ENCODE data around the gene C17orf67. TPM values are rescaled to one million over a fixed set of nuclear protein-coding genes. Genes with fewer than 3 reads are reported as not detected.

C17orf67 gene
- total RNA-seq, 1 donor from 2014 or later = 2.7 TPM

GRCh38 chr17:56809106-56809819 is 24.5 kb downstream of the C17orf67 start:
- no peak overlapping the region for H3K4me3 ChIP-seq
- peaks cover 16% of the 10 kb centered on the region for H3K4me1 ChIP-seq
- TF ChIP-seq POLR2A (IDR thresholded peaks at IDR 0.05) (no peak), POLR2AphosphoS5 (IDR thresholded peaks at IDR 0.05; ENCODE audit: insufficient read depth in 1 of 2, low read depth in 1 of 2) (no peak)
- TF ChIP-seq, protein P1, sequence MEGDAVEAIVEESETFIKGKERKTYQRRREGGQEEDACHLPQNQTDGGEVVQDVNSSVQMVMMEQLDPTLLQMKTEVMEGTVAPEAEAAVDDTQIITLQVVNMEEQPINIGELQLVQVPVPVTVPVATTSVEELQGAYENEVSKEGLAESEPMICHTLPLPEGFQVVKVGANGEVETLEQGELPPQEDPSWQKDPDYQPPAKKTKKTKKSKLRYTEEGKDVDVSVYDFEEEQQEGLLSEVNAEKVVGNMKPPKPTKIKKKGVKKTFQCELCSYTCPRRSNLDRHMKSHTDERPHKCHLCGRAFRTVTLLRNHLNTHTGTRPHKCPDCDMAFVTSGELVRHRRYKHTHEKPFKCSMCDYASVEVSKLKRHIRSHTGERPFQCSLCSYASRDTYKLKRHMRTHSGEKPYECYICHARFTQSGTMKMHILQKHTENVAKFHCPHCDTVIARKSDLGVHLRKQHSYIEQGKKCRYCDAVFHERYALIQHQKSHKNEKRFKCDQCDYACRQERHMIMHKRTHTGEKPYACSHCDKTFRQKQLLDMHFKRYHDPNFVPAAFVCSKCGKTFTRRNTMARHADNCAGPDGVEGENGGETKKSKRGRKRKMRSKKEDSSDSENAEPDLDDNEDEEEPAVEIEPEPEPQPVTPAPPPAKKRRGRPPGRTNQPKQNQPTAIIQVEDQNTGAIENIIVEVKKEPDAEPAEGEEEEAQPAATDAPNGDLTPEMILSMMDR (IDR thresholded peaks at IDR 0.05) = no peak
- H3K9me3 ChIP-seq = no peaks in the 10 kb centered on the region
- intact Hi-C loops (cut with DNase I) = no loop called here
- no peaks in the 10 kb centered on the region for H3K27me3 ChIP-seq
- no peaks in the 10 kb centered on the region for H3K36me3 ChIP-seq
- no peak for DNase-seq (ENCODE audit: extremely low spot score in 2 of 2)
- no peak overlapping the region for H3K27ac ChIP-seq

GRCh38 chr17:56808503-56808902 is 25.2 kb downstream of the C17orf67 start:
- Histone ChIP-seq H3K9me3 (no peaks in the 10 kb centered on the region), H3K36me3 (no peaks in the 10 kb centered on the region), H3K27ac (no peak overlapping the region), H3K4me1 (peaks cover 16% of the 10 kb centered on the region), H3K4me3 (no peak overlapping the region), H3K27me3 (no peaks in the 10 kb centered on the region)
- TF ChIP-seq, protein P1 (IDR thresholded peaks at IDR 0.05) = no peak
- TF ChIP-seq POLR2AphosphoS5 (IDR thresholded peaks at IDR 0.05; ENCODE audit: insufficient read depth in 1 of 2, low read depth in 1 of 2) = peak in 1 of 2 donors; percentile 61
- intact Hi-C loops (cut with DNase I) = no loop called here
- DNase-seq (ENCODE audit: extremely low spot score in 2 of 2) = no peak

DNA sequence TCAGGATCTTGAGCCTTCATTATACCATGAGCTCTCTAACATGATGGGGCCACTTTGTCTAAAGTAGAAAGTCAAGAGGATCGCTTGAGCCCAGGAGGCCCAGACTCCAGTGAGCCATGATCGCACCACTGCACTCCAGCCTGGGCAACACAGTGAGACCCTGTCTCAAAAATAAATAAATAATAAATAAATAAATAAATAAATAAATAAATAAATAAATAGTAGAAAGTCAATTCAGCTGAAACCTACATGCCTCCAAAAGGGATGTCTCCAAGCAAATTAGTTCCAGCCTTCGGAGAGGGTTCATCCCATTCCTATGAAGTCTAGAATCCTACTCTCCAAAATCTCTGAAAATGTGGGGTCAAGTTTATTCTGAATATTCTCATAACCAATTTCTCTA is 26.0 kb downstream of the C17orf67 start:
- peaks cover 16% of the 10 kb centered on the region for H3K4me1 ChIP-seq
- DNase-seq (ENCODE audit: extremely low spot score in 2 of 2) = no peak
- intact Hi-C loops (cut with DNase I) = no loop called here
- H3K9me3 ChIP-seq = no peaks in the 10 kb centered on the region
- H3K27me3 ChIP-seq = no peaks in the 10 kb centered on the region
- H3K36me3 ChIP-seq = no peaks in the 10 kb centered on the region
- H3K4me3 ChIP-seq = no peak overlapping the region
- H3K27ac ChIP-seq = no peak overlapping the region
- TF ChIP-seq, protein P1 (IDR thresholded peaks at IDR 0.05) = no peak

- Histone ChIP-seq H3K4me3 (no peak overlapping the region), H3K36me3 (no peaks in the 10 kb centered on the region), H3K27me3 (no peaks in the 10 kb centered on the region), H3K9me3 (no peaks in the 10 kb centered on the region), H3K27ac (no peak overlapping the region), H3K4me1 (peaks cover 16% of the 10 kb centered on the region)
- intact Hi-C loops (cut with DNase I) = no loop called here
- TF ChIP-seq POLR2AphosphoS5 (IDR thresholded peaks at IDR 0.05; ENCODE audit: insufficient read depth in 1 of 2, low read depth in 1 of 2) (no peak), POLR2A (IDR thresholded peaks at IDR 0.05) (no peak)
- TF ChIP-seq, protein P1 (IDR thresholded peaks at IDR 0.05) = no peak
- no peak for DNase-seq (ENCODE audit: extremely low spot score in 2 of 2)
These were observed 26.8 kb downstream of the C17orf67 start for GRCh38 chr17:56806949-56807348.

DNA sequence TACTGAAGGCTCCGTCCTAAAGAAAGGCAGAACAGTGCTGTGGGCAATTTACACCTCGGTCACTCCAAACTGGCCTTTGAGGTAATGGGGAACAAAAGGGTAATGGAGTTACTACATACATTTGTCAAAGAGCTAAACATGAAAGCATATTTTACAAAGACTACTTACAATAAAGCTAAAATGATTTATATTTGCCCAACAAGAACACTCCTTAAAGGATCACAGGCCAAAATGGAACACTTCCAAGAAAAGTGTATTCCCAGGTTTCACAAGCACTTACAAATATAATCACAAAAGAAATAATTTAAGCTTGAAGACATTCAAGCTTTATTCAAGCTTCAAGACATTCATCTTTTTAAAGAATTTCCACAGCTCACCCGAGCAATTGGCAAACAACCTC is 29.3 kb downstream of the C17orf67 start:
- Histone ChIP-seq H3K27ac (no peak overlapping the region), H3K4me3 (no peak overlapping the region)

More for the DNA sequence above, 29.3 kb downstream of the C17orf67 start:
- no peak for DNase-seq (ENCODE audit: extremely low spot score in 2 of 2)
- Histone ChIP-seq H3K27me3 (no peaks in the 10 kb centered on the region), H3K4me1 (peaks cover 16% of the 10 kb centered on the region), H3K36me3 (no peaks in the 10 kb centered on the region), H3K9me3 (no peaks in the 10 kb centered on the region)
- intact Hi-C loops (cut with DNase I) = no loop called here
- TF ChIP-seq POLR2A (IDR thresholded peaks at IDR 0.05) (no peak), POLR2AphosphoS5 (IDR thresholded peaks at IDR 0.05; ENCODE audit: insufficient read depth in 1 of 2, low read depth in 1 of 2) (no peak)
- TF ChIP-seq, protein P1 (IDR thresholded peaks at IDR 0.05) = no peak
